Right renal cortex interstitium (tissue), 3 donors: ENCODE data around the gene IRF1. TPM values are rescaled to one million over a fixed set of nuclear protein-coding genes. Genes with fewer than 3 reads are reported as not detected.
"Not testable (repeated sequence)": the region's sequence is repeated elsewhere in the genome, so short reads cannot be mapped to it uniquely, and the experiment has no call there.

Source experiments
- DNase-seq, 3 donors: peaks; one replicate each; pipeline ENCODE4 v3.0.0-alpha.2; 2013; ENCODE audit warnings: low read depth in 3 of 3, low spot score in 2 of 3
- polyA plus RNA-seq, 3 donors: library from polyadenylated mRNA; unstranded; fragments of 120-200 nt; gene quantifications; one replicate each; pipeline ENCODE4 v1.2.1, GENCODE V29; 2013; ENCODE audit not compliant: insufficient read length in 3 of 3

The IRF1 gene, protein sequence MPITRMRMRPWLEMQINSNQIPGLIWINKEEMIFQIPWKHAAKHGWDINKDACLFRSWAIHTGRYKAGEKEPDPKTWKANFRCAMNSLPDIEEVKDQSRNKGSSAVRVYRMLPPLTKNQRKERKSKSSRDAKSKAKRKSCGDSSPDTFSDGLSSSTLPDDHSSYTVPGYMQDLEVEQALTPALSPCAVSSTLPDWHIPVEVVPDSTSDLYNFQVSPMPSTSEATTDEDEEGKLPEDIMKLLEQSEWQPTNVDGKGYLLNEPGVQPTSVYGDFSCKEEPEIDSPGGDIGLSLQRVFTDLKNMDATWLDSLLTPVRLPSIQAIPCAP
- polyA plus RNA-seq: 10 to 100 TPM; 15.1 to 21.4 (median 18.2) TPM

DNA sequence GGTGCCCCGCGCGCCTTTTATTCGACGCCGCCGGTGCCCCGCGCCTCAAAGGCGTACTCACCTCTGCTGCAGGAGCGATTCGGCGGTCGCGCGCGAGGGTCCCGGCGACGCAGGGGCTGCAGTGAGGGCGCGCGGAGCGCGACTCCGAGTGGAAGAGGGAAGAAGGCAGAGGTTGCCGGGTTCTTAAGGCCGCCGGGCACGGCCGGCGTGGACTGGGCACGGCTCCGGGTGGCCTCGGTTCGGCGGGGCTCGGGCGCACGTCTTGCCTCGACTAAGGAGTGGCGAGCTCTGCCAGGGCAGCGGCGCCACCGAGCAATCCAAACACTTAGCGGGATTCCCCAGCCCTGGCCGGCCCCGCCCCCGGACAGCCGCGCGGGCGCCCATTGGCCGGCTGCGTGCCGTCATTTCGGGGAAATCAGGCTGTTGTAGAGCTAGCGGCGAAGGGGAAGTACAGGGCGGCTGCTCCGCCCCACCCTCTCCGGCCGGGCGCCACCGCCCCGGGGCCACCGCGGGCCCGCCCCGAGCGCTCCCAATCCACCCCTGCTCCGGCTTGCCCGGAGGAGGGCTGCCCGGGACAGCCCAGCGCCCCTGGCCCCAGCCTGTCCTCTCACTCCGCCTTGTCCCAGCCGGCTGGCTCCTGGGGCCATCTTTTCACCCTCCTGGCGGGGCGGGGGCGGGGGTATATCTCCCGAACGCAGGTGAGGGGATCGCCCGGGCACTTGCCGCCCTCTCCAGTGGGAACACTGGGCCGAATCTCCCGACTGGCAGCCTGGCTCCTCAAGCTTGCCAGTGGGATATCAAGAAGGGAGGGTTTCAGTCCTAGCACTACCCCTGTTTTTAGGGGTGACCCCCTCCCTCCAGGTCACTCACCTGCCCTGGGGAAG lies at the start of gene IRF1:
TSS of gene IRF1 (minus strand) at position 290 of the 884 bp plus-strand sequence. CDS start 1,295 bp downstream, outside the sequence.
- DNase-seq: peak; percentile 85 to 86 (median 86)

DNA sequence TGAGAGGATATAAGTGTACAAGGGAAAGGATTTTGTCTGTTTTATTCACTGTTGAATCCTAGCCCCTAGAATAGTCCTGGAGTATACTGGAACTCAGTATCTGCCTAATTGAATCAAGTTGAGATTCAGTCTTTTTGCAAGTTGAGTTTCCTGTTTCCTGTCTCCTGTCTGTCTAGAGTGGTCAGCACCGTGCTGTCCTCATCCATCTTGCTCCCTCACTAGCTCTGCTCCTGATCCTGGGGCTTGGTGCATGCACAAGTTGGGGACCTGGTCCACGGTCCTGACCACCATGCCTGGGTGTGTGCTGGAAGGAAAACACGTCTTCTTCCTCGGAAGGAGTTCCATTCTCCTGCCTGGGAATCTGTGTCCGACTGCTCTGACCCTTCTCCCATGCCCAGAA lies 49.6 kb upstream of the IRF1 start:
- DNase-seq: no peak

DNA sequence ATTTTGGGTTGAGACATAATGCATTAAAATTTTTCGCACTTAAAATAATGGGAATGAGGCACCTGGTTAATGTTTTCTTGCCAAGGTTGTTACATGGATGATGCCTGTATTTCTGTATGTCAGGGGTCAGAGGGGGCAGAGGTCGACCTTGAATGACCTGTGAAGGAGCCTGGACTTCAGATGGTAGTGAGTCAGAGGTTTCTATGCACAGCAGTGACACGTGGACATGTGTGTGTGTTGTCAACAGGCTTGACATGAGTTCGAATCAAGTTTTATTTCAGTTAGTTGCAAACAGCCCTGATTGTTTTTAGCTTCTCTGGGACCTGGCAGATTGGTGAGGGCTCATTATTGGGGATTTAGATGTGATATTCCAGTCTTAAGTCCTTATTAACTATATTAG lies 49.1 kb upstream of the IRF1 start:
- DNase-seq: no peak

DNA sequence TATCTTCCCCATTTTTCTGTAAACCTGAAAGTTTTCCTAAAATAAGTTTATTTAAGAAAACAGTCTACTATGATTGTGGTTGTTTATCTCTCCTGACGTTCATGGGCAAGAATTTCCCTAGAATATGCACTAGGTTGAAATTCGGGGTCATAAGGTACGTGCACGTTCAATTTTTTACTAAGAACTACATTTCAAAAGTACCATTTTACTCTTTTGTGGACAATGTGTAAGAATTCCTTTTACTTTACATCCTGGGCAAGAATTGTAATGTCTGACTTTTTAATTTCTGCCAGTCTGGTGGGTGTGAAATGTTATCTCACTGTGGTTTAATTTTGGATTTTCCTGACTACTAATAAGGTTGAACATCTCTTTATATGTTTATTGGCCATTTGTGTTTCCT lies 40.4 kb upstream of the IRF1 start:
- DNase-seq: no peak

DNA sequence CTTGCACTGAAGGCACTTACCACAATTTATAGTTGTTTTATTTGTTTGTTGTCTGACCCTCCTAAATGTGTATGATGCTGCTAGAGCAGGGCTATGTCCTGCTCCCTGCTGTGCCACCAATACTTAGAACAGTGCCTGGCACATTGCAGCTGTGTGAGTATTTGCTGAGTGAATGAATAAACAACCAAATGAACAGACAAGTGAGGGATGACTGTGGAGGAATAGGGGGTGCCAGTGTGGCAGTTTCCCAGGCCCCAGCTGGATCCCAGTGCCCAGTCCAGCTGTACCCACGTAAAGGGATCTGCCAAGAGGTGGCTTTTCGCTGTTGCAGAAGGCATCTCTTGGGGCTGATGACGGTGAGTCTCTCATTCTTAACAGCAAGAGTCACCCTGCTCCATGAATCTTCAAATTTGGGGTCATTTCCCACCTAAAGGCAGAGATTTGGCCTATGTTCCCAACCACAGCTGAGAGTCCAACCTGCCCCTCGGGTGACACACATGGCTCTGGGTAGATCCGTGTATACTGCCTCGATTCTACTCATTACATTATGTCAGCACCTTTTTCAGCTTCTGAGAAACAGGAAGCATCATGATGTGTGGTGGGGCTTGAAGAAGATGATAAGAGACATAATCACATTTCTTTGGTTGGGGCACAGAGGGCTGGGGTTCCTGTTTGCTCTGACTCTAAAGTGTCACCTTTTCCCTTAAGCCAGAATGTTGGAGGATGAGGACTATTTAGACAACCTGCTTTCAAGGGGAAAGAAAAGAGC lies 38.5 kb upstream of the IRF1 start:
- no peak for DNase-seq

DNA sequence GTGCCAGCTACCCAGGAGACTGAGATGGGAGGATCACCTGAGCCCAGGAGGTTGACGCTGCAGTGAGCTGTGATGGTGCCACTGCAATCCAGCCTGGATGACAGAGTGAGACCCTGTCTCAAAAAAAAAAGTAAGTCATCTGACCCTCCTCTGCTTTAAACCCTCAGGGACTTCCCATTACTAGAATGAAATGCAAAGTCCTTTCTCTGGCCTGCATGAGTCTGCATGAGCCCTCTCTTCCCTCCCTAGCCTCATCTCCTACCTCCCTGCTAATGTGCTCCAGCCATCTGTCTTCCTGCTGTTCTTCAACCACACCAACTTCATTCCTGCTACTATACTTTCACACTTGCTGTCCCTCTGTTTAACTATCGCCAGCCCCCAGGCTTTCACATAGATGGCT lies 37.4 kb upstream of the IRF1 start:
- no peak for DNase-seq

DNA sequence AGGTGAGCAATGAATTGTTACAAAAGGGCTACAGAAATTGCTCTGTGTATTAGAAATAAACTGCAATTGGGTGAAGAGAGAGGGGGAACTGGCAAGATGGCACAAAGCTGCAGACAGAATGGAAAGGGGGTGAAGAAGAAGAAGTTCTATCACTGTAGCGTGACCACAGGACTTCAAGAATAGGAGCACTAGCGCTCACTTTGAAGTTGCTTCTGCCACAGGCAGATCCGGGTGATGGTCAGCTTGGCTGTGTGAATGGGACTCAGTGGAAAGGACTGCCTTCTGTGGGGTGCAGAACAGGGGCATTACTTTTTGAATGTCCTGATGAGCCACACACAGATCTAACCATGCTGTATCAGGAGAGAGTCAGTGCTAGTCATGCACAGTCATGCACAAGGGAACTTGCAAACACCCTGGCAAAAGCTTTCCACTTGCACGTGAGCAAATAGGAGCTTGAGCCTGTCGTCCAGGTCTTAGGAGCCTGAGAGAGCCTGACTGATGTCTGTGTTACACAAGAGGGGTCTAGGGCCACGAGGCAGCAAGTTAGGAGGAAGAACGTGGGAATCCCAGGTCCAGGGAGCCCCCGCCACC lies 36.5 kb upstream of the IRF1 start:
- no peak for DNase-seq

DNA sequence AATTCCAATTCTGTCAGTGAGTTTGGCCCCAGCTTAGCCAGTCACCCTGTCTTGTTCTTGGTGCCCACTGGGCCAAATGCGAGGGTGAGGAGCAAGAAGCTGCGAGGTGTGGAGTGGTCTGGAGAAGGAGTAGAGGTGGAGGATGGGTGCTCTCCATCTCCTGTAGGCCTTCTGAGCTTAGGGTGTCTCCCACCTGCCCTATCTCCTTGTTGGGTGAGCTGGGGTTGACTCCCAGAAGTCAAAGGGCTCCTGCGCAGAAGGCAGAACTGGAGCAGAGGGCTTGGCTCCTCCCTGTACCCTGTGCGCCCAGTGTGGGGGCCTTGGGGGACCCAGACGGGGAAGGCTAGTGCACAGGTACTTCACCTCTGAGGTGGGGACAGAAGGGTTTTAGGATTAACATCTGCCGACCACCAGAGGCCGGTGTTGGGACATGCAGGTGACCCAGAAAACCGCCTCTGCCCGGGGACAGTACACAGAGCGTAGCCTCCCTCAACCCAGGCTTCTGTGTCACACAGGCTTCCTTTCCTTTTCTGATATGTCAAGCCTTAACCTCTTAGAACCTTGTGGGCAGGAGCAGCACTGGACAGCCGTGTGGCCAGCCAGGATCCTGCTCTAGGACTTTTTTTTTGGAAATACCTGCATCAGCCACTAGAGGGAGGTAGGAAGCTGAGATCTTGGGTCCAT lies 35.9 kb upstream of the IRF1 start:
- peak; percentile 47 to 57 (median 47) for DNase-seq

DNA sequence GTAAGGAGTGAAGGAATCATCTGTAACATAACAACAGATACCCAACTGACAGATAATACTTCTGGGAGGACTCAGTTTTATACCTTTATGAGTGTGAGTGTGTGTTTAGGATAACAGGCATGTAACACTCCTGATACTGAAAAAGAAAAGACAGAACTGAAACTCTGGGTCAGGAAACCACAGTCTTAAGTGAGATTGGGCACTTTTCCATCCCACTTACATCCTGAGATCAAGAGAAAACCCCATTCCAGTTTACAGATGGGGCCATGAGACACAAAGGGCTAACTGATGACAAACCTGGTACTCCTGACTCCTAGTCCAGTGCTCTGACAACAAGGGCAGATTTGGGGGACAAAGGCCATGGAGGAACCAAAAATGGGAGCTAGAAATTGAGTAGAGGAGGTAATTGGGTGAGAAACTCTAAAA lies 34.7 kb upstream of the IRF1 start:
- no peak for DNase-seq

DNA sequence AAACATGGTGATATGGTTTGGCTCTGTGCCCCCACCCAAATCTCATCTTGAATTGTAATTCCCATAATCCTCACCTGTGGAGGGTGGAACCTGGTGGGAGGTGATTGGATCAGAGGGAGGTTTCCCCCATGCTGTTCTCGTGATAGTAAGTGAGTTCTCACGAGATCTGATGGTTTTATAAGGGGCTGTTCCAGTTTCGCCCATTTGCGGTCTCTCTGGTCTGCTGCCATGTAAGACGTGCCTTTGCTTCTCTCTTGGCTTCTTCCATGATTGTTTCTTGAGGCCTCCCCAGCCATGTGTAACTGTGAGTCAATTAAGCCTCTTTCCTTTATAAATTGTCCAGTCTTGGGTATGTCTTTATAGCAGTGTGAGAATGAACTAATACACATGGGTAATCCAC lies 34.3 kb upstream of the IRF1 start:
- DNase-seq: not testable (repeated sequence)

DNA sequence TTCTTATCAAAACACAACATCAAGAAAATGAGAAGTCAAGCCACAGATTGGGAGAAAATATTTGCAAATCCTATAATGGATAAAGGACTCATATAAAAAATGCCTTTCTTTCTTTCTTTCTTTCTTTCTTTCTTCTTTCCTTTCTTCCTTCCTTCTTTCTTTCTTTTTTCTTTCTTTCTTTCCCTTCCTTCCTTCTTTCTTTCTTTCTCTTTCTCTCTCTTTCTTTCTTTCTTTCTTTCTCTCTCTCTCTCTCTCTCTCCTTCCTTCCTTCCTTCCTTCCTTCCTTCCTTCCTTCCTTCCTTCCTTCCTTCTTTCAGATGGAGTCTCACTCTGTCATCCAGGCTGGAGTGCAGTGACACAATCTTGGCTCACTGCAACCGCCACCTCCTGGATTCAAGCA lies 31.5 kb upstream of the IRF1 start:
- DNase-seq: not testable (repeated sequence)

DNA sequence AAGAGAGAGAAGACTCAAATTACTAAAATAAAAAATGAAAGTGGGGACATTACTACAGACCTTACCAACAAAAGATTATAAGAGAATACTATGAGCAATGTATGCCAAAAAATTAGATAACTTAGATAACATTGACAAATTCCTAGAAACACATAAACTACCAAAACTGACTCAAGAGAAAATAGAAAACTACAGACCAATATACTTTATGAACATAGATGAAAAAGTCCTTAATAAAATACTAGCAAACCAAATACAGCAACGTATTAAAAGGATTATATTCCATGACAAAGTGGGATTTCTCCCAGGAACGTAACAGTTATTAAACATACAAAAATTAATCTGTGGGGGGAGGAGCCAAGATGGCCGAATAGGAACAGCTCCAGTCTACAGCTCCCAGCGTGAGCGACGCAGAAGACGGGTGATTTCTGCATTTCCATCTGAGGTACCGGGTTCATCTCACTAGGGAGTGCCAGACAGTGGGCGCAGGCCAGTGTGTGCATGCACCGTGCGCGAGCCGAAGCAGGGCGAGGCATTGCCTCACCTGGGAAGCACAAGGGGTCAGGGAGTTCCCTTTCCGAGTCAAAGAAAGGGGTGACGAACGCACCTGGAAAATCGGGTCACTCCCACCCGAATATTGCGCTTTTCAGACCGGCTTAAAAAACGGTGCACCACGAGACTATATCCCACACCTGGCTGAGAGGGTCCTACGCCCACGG lies 23.2 kb upstream of the IRF1 start:
- not testable (repeated sequence) for DNase-seq

DNA sequence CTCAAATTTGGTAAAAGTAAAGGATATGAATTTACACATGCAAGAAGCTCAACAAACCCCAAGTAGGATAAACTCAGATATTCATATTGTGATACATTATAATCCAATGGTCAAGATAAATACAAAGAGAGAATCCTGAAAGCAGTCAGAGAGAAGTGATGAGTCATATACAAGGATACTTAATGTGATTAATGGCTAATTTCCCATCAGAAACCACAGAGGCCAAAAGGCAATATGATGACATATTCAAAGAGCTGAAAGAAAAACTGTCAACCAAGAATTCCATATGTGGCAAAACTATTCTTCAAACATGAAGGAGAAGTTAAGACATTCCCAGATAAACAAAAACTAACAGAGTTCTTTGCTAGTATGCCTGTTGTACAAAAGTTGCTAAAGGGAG lies 19.5 kb upstream of the IRF1 start:
- DNase-seq: no peak

DNA sequence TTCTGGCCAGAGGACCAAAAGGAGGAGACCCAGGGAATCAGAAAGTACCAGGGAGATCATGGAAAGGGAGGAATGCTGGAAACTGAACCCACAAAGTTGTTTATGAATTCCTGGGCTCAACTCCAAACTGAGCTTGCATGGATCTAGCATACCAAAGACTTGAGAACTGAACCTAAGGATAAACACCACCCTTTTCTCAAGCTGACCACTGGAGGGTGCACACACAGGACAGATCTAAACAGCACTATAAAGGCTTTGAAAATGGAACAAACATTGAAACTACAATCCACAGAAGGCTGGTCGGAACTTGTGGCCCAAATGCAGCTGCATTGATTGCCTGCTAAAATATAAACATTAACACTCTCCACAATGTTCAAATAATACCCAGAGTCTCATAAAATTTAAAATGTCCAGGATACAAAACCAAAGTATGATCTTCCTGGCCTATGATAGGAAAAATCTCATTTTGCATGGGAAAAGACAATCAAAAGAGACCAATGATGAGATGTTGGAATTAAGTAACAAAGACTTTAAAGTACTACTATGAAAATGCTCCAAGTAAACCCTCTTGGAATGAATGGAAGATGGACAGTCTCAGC lies 15.6 kb upstream of the IRF1 start:
- no peak for DNase-seq

DNA sequence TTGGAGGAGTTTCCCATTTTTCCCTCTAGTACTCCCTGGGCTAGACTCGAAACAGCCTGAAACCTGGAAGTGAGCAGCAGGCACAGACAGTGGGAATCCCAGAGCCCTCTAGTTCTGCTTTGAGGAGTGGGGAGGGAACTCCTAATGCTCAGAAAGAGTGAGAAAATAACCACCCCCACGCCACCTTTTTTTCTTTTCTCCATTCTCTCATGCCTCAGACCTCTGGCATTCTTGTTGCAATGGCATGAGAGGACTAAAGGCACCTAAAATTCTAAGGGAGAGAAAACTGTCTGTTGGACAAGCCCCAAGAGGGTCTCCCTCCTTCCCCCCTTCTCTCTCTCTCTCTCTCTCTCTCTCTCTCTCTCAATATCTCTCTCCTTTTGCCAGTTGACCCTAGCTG lies 15.1 kb upstream of the IRF1 start:
- no peak for DNase-seq

DNA sequence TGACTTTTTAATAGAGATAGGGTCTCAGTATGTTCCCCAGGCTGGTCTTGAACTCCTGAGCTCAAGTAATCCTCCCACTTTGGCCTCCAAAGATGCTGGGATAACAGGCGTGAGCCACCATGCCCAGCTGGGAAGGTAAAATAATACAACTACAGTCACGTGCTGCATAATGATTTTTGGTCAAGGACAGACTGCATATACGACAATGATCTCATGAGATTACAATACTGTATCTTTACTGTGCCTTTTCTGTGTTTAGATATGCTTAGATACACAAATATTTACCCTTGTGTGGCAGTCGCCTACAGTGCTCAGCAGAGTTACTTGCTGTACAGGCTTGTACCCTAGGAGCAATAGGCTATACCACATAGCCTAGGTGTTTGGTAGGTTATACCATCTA lies 14.2 kb upstream of the IRF1 start:
- no peak for DNase-seq

DNA sequence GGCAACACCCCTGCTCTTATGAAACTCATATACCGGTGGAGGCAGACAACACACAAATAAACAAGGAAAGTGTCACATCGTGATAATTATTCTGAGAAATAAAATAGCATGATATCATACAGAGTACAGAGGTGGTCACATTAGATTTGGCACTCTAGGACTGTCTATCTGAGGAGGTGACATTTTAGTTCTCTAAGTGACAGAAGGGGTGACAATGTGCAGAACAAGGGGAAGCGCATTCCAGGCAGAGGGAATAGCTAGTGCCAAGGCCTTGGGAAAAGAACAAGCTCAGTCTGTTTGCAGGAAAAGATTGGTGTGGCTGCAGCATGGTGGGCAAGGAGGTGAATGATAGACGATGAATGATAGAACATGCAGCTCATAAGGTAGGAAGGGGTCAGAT lies 12.7 kb upstream of the IRF1 start:
- DNase-seq: no peak

DNA sequence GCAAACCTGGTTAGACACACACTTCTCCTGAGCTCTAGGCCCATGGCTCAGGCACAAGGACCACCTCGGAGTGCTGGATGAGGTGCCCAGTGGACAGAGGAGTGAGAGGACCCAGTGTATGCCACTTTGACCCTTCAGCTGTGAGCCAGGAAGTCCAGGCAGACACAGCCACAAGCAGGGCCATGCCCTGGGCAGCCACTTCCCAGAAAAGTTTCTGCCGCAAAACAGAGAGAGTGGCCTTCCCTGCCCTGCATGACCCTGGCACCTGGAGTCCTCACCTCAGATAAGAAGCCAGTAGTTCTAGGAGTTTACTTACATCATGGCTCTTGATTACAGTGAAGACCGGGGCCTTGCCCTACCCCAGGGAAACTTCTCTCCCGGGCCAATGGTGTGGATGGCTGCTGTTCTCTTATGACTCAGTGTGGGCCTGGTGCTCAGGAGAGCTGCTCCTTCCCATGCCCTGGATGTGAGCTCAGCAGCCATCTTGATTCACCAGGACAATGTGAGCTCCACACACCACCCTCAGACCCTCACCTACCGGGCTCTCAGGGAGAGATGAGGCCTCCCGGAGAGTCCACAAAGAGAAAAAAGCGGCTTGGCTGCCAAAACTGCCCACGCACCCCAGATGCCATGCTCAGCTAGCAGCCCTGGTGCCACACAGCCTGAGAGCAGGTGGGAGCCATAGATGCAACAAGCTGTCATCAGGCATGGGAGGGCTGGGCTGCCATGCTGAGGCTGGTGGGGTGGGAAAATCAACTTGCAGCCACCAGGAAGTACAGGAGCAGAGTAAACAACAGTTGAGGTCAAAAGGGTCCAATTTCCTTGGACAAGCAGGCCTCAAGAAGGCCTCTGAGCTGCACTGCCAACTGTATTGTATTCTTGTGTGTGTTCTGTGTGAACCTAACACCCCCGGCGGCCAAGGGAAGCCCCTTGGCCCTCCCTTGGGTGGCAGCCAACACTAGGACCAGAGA lies 11.7 kb upstream of the IRF1 start:
- no peak for DNase-seq
